Measurements from ENCODE around the gene MSLN.

Gene MSLN

DNA sequence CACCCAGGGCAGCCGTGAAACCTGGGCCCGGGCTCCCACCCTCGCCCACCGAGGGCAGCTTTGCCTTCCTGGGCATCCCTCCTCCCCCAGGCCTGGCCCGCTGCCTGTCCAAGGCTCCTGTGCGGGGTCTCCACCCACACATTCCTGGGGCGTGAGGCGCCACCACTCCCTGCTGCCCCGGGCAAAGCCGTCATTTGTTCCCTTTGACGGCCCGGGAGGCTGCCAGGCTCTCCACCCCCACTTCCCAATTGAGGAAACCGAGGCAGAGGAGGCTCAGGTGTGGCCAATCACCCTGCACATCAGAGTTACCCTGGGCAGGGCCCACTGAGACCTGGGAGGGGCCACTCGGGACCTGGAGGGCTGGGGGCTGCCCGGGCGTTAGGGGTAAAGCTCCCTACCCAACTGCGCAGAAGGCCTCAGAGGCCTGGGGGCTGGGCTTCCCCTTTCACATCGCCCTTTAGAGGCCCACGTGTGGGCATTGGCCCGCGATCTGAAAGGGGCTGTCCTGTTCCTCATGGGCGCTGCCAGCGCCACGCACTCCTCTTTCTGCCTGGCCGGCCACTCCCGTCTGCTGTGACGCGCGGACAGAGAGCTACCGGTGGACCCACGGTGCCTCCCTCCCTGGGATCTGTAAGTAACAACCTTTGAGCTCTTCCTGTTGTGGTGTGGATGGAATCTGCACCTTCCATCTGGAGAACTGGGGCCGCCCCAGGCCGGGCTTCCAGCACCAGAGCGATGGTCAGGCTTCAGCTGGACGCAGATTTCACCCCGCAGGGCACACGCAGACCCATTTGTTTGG, at the start of gene MSLN:
Gene MSLN, plus strand, starts transcription at position 190 of the 799 bp plus-strand sequence. CDS start 1,947 bp downstream, outside the sequence.
- no peak for DNase-seq

DNA sequence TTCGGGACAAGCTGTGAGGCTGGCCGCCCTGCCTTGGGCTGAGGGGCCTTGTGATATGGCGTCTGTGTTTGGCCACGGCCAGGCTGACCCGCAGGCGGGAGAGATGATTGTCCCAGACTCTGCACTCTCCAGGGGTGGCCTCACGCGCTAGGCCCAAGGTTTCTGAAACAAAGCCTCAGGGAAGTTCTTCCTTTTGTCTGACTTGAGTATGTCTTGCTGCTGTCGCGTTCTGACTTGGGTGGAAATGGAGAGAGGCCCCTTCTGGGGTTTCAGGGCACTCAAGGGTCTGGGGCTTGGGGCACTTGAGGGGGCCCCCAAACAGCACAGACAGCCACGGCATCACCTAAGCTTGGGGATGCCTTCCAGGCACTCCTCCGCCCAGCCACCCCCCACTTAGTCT, 49.5 kb upstream of the MSLN start:
- no peak for DNase-seq

DNA sequence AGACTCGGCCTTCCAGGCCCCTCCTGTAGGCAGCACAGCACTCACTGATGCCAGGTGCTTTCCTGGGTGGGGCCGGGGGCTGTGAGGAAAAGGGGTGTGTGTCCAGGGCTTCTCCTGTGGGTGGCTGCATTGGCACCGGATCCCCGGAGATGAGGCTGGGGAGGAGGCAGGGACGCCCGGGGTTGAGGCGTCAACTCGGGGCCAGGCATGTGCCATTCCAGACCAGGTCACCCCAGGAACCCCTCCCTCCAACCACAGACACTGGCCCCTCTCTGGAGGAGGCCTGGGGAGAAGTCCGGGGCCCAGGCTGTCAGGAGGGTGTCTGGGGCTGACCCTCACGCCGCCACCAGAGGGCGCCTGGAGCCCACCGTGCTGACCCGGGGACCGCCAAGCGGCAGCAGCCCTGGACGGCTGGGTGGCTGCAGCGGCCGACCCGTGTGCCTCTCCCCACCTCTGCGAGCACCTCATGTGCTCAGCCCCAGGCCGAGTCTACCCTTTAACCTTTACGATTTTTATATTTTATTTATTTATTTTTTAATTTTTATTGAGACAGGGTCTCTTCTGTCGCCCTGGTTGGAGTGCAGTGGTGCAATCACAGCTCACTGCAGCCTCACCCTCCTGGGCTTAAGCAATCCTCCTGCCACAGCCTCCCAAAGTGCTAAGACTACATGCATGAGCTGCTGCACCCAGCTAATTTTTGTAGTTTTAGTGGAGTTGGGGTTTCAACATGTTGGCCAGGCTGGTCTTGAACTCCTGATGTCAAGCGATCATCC, 48.8 kb upstream of the MSLN start:
- DNase-seq: peak; percentile 59

DNA sequence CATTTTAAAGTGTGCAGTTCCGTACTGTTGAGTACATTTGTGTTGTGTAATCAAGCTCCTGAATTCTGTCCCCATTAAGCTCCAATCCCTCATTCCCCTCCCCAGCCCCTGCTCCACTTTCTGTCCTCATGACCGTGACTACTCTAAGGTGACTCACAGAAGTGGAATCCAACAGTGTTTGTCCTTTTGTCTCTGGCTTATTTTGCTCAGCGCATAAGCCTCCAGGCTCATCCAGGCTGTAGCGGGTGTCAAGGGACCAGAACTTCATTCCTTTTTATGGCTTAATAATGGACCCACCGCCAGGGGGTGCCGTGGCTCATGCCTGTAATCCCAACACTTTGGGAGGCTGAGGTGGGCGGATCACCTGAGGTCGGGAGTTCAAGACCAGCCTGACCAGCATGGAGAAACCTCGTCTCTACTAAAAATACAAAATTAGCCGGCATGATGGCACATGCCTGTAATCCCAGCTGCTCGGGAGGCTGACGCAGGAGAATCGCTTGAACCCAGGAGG, 47.7 kb upstream of the MSLN start:
- DNase-seq: peak; percentile 69

DNA sequence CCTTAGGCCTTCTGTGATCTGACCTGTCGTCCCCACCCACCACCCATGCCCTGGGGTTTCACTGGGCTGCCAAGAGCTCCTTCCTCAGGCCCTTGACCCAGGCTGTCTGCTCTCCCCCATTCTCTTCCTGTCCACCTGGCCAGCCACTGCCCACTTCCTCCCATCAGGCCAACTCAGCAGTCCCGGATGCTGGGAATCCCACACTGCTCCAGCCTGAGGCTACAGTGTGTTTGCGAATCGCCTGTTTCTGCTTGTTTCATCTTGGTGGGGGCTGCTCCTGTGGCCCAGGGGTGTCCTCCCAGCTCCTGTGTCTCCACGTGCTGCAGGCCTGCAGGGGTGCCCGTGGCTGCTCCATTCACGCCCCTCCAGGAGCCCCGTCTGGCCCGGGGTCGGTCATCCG, 46.5 kb upstream of the MSLN start:
- DNase-seq: no peak

DNA sequence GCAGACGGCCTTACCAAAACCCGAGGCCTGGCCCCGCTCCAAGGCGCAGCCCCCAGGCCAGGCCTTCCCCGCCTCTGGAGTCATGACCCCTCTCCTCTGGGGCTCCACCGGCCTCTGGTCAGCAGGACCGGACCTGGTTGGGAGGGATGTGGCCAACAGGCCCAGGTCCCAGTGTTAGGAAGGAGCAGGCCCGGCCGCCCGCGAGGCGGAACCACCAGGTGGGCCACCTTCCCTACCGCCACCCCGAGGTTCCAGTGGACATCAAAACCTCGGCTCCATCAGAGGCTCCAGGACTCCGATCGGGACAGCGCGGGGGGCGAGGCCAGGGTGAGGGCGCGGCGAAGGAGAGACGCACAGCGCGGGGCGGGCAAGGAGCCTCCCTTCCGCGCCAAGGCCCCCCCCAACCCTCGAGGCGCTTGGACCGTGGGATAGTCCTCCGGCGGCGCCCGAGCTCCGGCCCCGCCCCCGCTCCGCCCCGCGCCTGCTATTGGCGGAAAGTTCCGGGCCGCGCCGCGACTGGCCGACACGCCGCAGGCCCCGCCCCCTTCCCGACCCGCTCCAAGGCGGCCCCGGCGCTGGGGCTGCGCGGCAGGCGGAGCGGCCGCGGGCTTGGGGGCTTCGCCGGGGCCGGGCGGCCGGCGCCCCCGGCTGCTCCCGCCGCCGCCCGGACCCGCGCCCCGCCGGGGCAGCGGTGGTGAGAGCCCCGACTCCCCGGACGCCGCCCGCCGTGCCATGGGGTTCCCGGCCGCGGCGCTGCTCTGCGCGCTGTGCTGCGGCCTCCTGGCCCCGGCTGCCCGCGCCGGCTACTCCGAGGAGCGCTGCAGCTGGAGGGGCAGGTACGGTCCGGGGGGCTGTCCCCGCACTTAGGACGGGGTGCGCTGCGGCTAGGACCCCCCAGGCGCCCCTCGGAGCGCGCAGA, 45.7 kb upstream of the MSLN start, which contains the start of gene METRN:
Gene METRN, plus strand, starts transcription at position 561 of the 919 bp plus-strand sequence. Its CDS starts 172 bp downstream, at position 733.
- peak; percentile 83 for DNase-seq

DNA sequence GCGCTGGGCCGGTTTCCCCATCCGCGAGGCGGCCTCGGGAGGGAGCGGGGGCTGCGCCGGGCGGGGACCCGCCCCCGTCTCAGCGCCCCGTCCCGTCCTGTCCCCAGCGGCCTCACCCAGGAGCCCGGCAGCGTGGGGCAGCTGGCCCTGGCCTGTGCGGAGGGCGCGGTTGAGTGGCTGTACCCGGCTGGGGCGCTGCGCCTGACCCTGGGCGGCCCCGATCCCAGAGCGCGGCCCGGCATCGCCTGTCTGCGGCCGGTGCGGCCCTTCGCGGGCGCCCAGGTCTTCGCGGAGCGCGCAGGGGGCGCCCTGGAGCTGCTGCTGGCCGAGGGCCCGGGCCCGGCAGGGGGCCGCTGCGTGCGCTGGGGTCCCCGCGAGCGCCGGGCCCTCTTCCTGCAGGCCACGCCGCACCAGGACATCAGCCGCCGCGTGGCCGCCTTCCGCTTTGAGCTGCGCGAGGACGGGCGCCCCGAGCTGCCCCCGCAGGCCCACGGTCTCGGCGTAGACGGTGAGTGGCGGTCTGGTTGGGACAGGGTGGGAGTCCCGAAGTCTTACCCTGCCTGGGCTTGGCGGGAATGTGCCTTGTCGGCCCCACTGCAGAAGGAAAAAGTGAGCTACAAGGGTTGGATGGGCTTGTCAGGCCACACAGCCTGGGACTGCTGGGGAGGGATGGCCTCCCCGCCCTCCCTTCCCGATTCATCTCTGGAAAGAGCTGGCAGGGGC, 44.9 kb upstream of the MSLN start:
- DNase-seq: no peak

DNA sequence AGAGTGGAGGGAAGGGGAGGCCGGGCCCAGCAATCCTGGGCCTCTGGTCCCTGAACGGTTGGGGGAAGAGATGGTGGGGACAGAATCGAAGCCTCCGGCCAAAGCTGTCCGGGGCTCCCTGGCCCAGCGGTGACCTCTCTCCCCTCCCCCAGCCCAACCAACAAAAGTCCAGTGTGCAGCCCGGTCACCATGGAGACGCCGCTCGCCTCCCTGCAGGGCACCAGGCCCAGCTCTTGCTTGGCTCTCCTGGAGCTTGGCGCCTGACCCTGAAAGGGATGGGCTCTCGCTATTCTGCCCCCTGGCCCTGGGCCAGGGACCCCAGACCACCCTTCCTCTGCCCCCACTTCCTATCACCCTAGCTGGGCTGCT, 44.4 kb upstream of the MSLN start:
- DNase-seq: no peak

DNA sequence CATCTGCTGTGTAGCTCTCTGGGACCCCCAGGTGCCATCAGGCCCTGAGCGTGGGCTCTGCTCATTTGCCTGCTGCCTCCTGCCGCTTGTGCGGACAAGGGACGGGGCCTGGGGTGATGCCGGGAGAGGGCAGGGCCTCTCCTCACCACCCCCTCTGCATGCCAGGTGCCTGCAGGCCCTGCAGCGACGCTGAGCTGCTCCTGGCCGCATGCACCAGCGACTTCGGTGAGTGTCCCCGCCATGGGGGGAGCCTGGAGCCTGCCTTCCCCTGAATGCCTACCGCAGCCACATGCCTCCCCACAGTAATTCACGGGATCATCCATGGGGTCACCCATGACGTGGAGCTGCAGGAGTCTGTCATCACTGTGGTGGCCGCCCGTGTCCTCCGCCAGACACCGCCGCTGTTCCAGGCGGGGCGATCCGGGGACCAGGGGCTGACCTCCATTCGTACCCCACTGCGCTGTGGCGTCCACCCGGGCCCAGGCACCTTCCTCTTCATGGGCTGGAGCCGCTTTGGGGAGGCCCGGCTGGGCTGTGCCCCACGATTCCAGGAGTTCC, 43.7 kb upstream of the MSLN start:
- DNase-seq: no peak

DNA sequence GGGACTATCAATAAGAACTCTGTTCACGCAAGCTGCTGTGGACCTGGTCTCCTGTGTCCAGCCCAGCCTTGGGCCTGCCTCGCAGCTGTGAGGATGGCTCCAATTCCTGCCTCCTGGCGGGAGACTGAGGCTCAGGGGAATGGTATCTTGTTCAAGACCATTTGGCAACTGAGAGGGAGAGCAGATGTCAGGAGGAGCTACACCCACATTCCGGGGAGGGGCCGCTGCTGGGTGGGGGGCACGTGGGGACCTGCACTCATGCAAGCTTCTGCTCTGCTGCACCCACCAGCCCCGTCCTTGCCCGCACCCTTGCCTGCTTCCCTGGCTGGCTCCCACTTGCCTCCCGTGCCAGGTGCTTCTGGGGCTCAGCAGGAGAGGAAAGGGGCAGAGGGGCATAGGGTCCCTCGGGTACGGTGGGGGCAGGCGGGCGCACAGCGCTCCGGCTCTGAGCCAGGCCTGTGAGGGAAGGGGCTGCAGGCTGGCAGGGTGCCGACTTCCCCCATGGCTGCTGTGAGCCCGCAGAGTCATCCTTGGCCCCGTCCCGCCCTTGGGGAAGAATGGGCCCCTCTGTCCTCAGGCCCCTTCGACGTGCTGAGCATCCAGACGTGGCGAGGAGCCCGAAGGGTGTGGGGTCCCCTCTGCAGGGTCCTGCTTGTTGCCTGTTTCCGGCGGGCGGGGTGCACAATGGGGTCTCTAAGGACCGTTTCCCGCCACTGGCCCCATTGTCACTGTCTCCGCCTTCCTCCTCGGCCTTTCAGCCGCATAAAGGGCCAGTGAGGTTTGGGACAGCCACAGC, 42.9 kb upstream of the MSLN start:
- DNase-seq: no peak

DNA sequence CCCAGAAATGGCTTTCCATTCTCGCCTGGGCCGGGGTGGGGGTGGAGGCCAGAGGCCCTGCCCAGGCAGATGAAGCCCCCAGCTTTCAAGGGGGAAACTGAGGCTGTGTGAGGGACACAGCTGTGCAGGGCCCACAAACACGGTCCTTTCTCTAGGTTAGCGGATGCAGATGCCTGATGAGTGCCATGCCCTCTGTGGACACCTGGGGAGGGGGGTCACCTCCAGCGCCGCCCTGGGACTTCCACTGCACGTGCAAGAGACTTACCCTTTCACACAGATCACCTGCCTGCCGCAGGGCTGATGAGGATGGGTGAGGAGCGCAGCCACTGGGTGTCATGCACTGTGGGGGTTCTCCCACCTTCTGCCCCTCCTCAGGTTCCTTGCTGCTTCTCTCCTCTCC, 42.1 kb upstream of the MSLN start:
- DNase-seq: no peak

DNA sequence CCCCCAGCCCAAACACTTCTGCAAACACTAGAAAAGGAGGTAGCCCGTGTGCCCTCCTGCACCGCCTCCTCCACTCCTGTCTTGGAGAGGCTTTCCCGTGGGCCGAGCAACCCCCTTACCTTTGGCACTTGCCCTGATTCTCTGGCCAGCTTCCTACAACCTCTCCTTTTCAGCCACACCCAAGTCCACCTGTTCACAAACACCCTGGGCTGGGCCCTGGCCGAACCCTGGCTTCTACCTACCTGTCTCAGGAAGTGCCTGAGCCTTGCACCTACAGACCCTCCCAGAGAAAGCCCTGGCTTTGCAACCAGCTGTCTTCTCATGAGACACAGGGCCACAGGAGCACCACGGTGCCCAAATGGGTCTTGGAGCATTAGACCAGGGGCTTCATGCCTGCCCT, 41.6 kb upstream of the MSLN start:
- DNase-seq: no peak

DNA sequence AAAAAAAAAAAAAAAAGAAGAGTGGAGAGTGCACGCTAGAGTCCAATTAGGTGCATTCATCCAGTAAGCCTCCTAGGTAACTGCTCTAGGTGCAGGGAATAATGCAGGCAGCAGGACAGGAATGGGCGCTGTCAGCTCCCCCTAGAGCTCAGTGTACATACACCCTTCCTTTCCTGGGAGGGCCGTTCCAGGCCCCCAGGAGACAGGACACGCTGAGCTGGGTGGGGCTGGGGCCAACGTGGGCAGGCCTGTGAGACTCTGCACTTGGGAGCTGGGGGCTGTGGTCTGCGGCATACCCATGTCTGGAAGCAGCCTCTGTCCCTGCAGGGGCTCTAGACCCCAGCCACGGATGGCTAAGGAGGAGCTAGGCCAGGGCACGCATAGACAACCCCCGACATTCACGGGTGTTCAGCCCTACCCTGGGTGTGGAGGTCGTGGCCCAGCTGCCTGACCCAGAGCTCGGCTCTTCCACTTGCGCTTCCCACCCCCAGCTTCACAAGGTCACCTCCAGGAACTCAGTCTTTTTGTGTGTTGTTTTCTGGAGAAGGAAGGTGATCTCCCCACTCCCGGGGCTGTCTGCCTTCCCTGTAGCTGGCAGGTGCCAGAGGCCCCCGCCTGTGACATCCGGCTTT, 40.6 kb upstream of the MSLN start:
- DNase-seq: peak; percentile 60

DNA sequence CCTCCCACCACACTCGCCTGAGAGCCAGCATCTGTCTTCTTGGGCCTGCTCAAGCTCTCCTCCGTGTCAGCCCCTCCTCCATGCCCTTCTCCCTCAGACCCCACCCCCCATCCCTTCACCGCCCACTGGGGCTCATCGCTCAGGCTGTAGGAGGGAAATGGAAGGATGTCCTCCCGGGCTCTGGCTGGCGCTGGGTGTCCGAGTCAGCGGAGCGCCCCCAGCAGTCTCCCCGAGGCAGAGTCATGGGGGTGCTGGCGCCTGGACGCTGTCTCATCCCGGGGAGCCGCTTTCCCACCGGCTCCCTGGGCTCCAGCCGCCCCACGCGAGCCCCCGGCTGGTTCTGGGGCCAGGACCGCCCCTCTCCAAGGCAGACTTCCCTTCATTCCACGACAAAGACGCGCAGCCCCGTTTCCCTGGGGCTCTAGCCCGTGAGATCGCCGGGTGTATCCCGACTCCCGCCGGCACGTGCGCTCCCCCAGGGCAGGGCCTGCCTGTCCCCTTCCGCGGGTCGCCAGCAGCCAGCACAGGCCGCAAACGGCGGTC, 40.0 kb upstream of the MSLN start:
- peak; percentile 69 for DNase-seq

DNA sequence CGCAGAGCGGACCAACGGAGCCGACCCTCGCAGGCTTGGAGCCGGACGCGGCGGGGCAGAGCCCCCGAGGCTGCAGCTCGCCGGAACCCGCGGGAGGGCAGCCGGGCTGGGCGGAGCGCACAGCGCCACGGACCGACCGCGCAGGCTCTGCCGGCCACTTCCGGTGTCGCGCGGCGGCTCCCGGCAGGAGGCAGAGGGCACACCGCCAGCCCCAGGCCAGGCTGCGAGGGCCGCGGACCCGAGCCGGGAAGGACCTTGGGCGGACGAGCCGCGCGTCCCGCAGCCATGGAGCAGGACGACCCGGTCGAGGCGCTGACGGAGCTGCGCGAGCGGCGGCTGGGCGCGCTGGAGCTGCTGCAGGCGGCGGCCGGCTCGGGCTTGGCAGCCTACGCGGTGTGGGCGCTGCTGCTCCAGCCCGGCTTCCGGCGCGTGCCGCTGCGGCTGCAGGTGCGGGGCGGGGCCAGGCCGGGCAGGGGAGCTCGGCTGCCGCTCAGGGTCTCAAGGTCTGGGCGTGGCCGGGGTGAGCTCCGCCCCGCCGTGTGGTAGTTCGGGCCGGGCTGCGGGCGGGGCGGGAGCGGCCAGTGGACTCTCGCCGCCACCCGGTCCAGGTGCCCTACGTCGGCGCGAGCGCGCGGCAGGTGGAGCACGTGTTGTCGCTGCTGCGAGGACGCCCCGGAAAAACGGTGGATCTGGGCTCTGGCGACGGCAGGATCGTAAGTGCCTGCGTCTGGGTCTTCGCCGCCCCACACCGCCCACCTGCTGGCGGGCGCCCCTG, 39.4 kb upstream of the MSLN start, which contains the start of gene ANTKMT:
Gene ANTKMT, plus strand, starts transcription at position 157 of the 775 bp plus-strand sequence. Its CDS starts 129 bp downstream, at position 286.
- DNase-seq: peak; percentile 88

DNA sequence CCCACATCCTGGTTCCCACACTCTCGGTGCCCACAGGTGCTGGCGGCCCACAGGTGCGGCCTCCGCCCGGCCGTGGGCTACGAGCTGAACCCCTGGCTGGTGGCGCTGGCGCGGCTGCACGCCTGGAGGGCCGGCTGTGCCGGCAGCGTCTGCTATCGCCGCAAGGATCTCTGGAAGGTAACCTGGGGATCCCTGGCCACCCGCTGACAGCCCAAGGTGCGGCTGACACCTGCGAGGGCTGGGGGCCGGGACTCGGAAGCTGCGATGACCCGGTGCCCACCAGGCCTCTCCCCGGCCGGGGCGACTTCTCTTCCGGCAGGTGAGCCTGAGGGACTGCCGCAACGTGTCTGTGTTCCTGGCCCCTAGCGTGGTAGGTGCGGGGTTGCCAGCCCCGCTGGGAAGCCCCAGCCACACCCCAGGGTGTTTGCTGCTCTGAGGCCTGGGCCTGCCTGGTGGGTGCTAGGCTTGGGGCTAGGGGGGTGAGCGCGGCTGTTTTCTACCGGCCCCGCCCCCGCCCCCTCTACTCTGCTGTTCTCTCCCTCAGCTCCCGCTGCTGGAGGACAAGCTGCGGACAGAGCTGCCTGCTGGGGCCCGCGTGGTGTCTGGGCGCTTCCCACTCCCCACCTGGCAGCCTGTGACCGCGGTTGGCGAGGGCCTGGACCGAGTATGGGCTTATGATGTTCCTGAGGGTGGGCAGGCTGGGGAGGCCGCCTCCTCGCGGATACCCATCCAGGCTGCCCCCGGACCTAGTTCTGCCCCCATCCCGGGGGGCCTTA, 38.6 kb upstream of the MSLN start:
- no peak for DNase-seq

DNA sequence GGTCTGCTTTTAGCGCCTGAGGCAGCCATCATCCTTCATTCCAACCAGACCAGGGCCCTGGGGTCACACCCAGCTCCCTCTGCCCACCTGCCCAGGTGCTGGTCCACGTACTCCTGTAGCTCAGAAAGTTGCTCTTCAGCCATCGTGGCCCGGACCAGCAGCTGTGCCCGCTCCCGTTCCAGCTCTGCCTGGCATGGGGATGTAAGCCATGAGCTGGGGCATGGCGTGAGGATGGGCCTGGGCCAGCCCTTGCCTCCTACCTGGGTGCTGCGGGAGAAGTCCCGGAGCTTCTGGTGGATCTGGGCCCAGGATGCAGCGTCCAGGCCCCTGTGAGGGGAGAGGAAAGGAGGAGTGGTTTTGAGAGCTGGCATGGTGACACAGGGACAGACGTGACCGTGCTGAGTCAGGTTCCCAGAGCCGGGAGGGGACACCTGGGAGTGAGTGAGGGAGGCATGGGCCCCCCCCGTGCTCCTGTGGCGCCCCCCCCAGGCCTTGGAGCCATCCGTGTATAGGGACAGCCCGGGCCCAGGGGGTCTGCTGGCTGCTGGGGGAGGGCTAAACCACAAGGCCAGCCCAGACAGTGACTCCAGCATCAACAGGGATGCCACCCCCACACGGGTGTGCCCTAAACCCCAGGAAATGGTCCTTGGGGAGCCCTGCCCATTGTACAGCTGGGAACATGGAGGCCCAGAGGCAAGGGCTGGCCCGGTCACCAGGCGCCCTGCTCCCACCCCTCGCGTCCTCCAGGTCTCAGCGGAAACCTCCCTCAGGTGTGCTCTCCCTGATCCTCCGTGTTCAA, 37.5 kb upstream of the MSLN start:
- no peak for DNase-seq
